Activated CD4-positive, alpha-beta T cell treated with anti-CD3 and anti-CD28 coated beads, Interleukin-2, amount 50 U/mL, for 4 hours (primary cell): ENCODE data around the gene HMGXB4.

Experiments
- DNase-seq, 2 experiments: peaks; one replicate each; pipeline ENCODE4 v3.0.0-alpha.2; 2020

Gene HMGXB4

GRCh38 chr22:35311551-35311999, 54.3 kb downstream of the HMGXB4 start:
- no peak for DNase-seq

- no peak for DNase-seq
Measured at GRCh38 chr22:35312198-35313059, 55.1 kb downstream of the HMGXB4 start.

GRCh38 chr22:35313311-35314121, 56.2 kb downstream of the HMGXB4 start:
- DNase-seq: no peak

- no peak for DNase-seq
Measured at GRCh38 chr22:35314161-35314942, 57.1 kb downstream of the HMGXB4 start.

DNA sequence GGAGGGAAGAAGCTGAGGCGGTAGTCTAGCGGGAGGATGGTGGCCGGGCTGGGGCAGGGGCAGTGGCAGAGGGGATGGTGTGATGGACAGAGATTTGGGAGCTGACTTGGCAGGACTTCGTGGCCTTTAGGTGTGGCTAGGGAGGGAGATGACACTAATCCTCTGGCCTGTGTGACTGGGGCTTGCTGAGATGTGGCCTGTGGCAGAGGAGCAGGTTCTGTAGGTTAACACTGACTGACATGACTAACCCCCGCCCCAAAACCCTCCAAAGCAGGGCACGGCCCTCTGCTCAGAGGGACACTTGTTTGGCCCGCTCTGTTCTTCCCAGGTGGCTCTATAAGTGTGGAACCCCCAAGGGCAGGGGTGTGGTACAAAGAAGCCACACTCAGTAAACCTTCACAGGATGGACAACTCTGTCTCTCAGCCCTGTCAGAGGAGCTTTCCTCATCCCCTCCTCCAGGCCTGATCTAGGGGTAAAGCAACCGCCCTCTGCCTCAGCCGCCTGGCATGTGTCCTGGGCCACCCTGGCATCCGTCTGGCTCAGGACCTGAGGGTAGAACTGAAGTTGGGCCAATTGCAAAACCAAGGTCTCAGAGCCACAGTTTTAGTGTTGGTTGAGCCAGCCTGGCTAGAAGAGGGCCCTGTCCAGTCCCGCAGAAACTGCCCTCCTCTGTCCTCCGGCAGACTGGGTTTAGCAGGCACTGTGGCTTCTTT, 58.0 kb downstream of the HMGXB4 start:
- DNase-seq: no peak

- no peak for DNase-seq
Measured at GRCh38 chr22:35315855-35316745, 58.8 kb downstream of the HMGXB4 start.

GRCh38 chr22:35316751-35317150, 59.5 kb downstream of the HMGXB4 start:
- no peak for DNase-seq

GRCh38 chr22:35317680-35318290, 60.5 kb downstream of the HMGXB4 start:
- no peak for DNase-seq

- no peak for DNase-seq
Measured at GRCh38 chr22:35318346-35319215, 61.3 kb downstream of the HMGXB4 start.

DNA sequence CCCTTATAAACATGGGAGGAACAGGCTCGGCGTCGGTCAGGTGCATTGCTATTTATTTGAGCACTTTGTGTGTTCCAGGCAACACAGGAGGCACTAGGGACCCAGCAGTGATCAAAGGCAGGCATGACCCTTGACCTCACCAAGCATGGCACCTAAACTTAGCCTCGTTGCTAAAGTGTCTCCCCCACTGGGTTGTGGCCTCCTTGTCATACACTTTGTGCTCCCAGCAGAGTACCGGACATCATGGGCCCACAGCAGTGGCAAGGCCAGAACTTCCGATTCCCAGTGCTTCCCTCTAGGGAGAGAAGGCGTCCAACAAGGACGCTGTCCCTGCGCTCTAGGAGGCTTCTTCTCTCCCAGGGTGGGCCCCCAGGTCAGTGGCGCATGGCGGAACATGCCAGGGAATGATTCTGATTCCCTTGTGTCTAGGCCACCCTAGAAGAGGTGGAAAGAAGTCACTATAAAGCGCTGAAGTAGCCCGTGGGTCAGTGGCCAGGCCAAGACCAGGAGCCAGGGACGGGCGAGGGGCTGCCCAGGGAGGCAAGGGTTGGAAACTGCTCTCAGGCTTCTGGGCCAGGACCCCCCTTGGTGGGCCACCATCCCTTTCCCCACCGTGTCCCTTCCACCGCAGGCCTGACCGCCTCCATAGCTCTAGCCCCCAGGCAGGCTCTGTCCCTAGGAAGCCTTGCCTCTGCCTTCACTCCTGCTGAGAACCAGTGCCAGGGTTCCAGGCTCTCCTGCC, 62.1 kb downstream of the HMGXB4 start:
- DNase-seq: no peak

GRCh38 chr22:35322126-35322525, 64.8 kb downstream of the HMGXB4 start:
- no peak for DNase-seq

- no peak for DNase-seq
Measured at GRCh38 chr22:35322893-35323292, 65.6 kb downstream of the HMGXB4 start.

GRCh38 chr22:35323305-35323704, 66.0 kb downstream of the HMGXB4 start:
- DNase-seq: no peak

DNA sequence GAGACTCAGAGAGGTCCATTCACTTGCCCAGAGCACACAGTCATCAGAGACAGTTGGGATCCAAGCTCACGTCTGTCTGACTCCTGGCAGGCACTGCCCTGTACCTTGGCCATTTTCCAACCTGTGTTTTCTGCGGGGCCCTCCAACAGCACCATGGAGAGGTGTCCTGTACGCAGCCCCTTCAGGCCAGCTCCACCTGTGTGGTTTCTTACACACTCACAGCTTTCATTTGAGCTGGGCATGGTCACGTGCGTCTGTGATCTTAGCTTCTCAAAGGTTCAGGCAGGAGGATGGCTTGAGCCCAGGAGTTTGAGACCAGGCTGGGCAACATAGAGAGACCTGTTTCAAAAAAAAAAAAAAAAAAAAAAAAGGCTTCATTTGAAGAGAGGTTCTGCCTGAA, 66.8 kb downstream of the HMGXB4 start:
- no peak for DNase-seq

DNA sequence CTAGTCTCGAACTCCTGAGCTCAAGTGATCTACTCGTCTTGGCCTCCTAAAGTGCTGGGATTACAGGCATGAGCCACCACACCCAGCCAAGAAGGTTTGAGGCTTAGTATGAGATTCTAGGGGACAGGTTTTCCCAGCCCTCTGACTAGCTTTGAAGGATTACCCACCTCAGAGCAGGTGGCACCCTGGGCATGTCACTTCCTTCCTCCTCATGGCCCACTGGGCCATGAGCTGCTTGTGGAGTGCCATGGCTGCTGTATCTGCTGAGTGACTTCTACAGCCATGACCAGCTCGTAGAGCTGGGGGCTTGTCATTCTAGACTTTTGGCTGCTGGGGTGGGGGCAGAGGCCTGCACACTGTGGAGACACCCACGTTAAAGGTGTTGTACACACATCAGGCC, 67.5 kb downstream of the HMGXB4 start:
- no peak for DNase-seq

DNA sequence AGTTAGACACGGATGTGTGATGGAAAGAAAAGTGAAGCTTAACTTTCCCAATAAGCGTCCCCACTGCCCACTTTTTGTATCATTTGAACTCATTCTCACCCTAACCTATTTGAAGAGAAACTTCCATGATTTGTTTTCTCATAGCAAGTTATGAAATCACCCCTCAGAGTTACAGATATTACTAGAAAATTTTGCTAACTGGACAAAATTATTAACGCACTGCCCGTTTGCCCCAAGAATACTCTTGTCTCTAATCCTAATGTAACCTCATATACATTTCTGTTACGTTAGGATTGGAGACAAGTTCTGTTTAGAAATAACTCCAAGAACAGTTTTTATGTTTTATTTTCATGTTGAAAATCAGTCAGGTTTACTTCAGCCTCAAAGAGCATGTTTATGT, 67.9 kb downstream of the HMGXB4 start:
- no peak for DNase-seq

GRCh38 chr22:35326854-35327562, 69.7 kb downstream of the HMGXB4 start:
- no peak for DNase-seq

GRCh38 chr22:35327690-35328471, 70.6 kb downstream of the HMGXB4 start:
- no peak for DNase-seq
